H1 (cell line): Measurements from ENCODE around the gene PEX14. TPM values are rescaled to one million over a fixed set of nuclear protein-coding genes. Genes with fewer than 3 reads are reported as not detected.

Experiments
- CTCF ChIA-PET: fragments of 300-600 bp; sonication (Branson Sonifier 250); formaldehyde crosslinking; loops from one replicate; lab custom pipeline; 2021; ENCODE audit not compliant: partially characterized antibody; lab: Charles Lee
- POLR2A ChIA-PET: fragments of 300-600 bp; sonication (Branson Sonifier 250); formaldehyde crosslinking; loops from one replicate; lab custom pipeline; 2021; ENCODE audit warnings: inconsistent platforms; ENCODE audit not compliant: partially characterized antibody; lab: Charles Lee
- DNase-seq, 2 experiments: peaks; one replicate each; pipeline versions ENCODE4 v3.0.0 to v3.0.0-alpha.2; 2010 to 2022; ENCODE audit warnings: low spot score in 2 of 2, low read depth in 1 of 2, mixed read lengths in 1 of 2
- FAIRE-seq: peaks from 2 replicates; lab custom pipeline; 2011; peaks lifted over from hg19 to GRCh38; lab: Jason Lieb, UNC
- H2AFZ ChIP-seq: 2 replicates; pipeline ENCODE4 v1.8.1; 2012; ENCODE audit warnings: low read length, inconsistent platforms
- H2AK5ac ChIP-seq: 2 replicates; pipeline ENCODE4 v1.6.1; 2013; ENCODE audit warnings: low read depth, low read length
- H2BK120ac ChIP-seq: replicated peaks from 2 replicates; pipeline ENCODE3; 2013; ENCODE audit warnings: low read depth, low read length, inconsistent platforms
- H2BK12ac ChIP-seq: 2 replicates; pipeline ENCODE4 v1.6.1; 2013; ENCODE audit warnings: low read depth, low read length
- H2BK15ac ChIP-seq: 2 replicates; pipeline ENCODE4 v1.6.1; 2013; ENCODE audit warnings: low read length
- H2BK20ac ChIP-seq: 2 replicates; pipeline ENCODE4 v1.6.1; 2013; ENCODE audit warnings: low read length
- H2BK5ac ChIP-seq: 2 replicates; pipeline ENCODE4 v1.6.1; 2013; ENCODE audit warnings: low read depth, low read length
- H3K14ac ChIP-seq: 2 replicates; pipeline ENCODE4 v1.6.1; 2013; ENCODE audit warnings: inconsistent platforms; ENCODE audit not compliant: insufficient read length
- H3K18ac ChIP-seq: 2 replicates; pipeline ENCODE4 v1.6.1; 2013; ENCODE audit warnings: low read length; ENCODE audit errors: extremely low read depth
- H3K23ac ChIP-seq: 2 replicates; pipeline ENCODE4 v1.6.1; 2013; ENCODE audit warnings: inconsistent platforms; ENCODE audit not compliant: insufficient read length
- H3K23me2 ChIP-seq: 2 replicates; pipeline ENCODE4 v1.6.1; 2013; ENCODE audit warnings: low read depth, low read length
- H3K27ac ChIP-seq: 2 replicates; pipeline ENCODE4 v1.6.1; 2011; ENCODE audit warnings: low read depth, low read length, inconsistent platforms
- H3K27me3 ChIP-seq, 4 experiments: replicated peaks in 1 of 4; 1 replicate in 1 of 4; 2 replicates in 3 of 4; pipeline versions ENCODE4 v1.6.1 to v1.8.1; 2011 to 2013; ENCODE audit warnings: low read length in 3 of 4, mild to moderate bottlenecking in 3 of 4, inconsistent platforms in 2 of 4, mixed read lengths in 2 of 4, moderate library complexity in 1 of 4; ENCODE audit not compliant: control insufficient read depth in 3 of 4, insufficient read depth in 3 of 4; ENCODE audit errors: extremely low read depth in 1 of 4
- H3K36me3 ChIP-seq, 4 experiments: 2 replicates each; pipeline versions ENCODE4 v1.6.1 to v1.8.1; 2011 to 2013; ENCODE audit warnings: mild to moderate bottlenecking in 4 of 4, low read length in 3 of 4, moderate library complexity in 2 of 4, control low read depth in 1 of 4, inconsistent platforms in 1 of 4; ENCODE audit not compliant: insufficient read depth in 4 of 4, control insufficient read depth in 2 of 4
- H3K4ac ChIP-seq: replicated peaks from 2 replicates; pipeline ENCODE3; 2013; ENCODE audit warnings: low read length, low read depth, mixed read lengths, inconsistent platforms; ENCODE audit not compliant: insufficient read length
- H3K4me1 ChIP-seq, 4 experiments: replicated peaks in 1 of 4; 1 replicate in 1 of 4; 2 replicates in 3 of 4; pipeline versions ENCODE4 v1.6.1 to v1.8.1; 2011 to 2013; ENCODE audit warnings: low read length in 3 of 4, inconsistent platforms in 2 of 4, mixed read lengths in 1 of 4; ENCODE audit not compliant: insufficient read depth in 4 of 4, control insufficient read depth in 3 of 4
- H3K4me2 ChIP-seq, 2 experiments: 2 replicates each; pipeline versions ENCODE4 v1.6.1 to v1.8.1; 2011 to 2013; ENCODE audit warnings: low read depth in 2 of 2, low read length in 2 of 2, control low read depth in 1 of 2, inconsistent platforms in 1 of 2, mild to moderate bottlenecking in 1 of 2; ENCODE audit not compliant: insufficient read depth in 1 of 2
- H3K4me3 ChIP-seq, 4 experiments: fragments of 200-600, 300-600 bp in 1 of 4; sonication (generic), shearing (Covaris generic), sonication (Bioruptor Twin) in 1 of 4; 2 replicates each; pipeline versions ENCODE4 v1.5.1 to v1.8.1; 2011 to 2016; ENCODE audit warnings: low read length in 4 of 4, low read depth in 3 of 4, control low read depth in 2 of 4, inconsistent platforms in 2 of 4, mild to moderate bottlenecking in 2 of 4, mixed read lengths in 1 of 4, moderate library complexity in 1 of 4; ENCODE audit not compliant: insufficient read depth in 2 of 4; ENCODE audit errors: extremely low read depth in 1 of 4
- H3K56ac ChIP-seq: replicated peaks from 2 replicates; pipeline ENCODE3; 2013; ENCODE audit warnings: low read depth, mild to moderate bottlenecking, mixed read lengths, low read length, inconsistent platforms; ENCODE audit not compliant: insufficient read length
- H3K79me1 ChIP-seq: 2 replicates; pipeline ENCODE4 v1.6.1; 2013; ENCODE audit warnings: low read depth, low read length, control low read depth
- H3K79me2 ChIP-seq, 2 experiments: 2 replicates each; pipeline versions ENCODE4 v1.6.1 to v1.8.1; 2012 to 2013; ENCODE audit warnings: low read length in 2 of 2, mild to moderate bottlenecking in 2 of 2, inconsistent platforms in 1 of 2; ENCODE audit not compliant: insufficient read depth in 2 of 2, control insufficient read depth in 1 of 2
- H3K9ac ChIP-seq, 4 experiments: replicated peaks in 1 of 4; 1 replicate in 1 of 4; 2 replicates in 3 of 4; pipeline versions ENCODE4 v1.6.1 to v1.8.1; 2011 to 2013; ENCODE audit warnings: low read depth in 3 of 4, low read length in 3 of 4, control low read depth in 2 of 4, mild to moderate bottlenecking in 2 of 4, moderate library complexity in 2 of 4, inconsistent platforms in 1 of 4; ENCODE audit errors: extremely low read depth in 1 of 4
- H3K9me3 ChIP-seq, 2 experiments: 2 replicates each; pipeline versions ENCODE4 v1.6.1 to v1.8.1; 2012 to 2013; ENCODE audit warnings: mild to moderate bottlenecking in 2 of 2, moderate library complexity in 2 of 2, control low read depth in 1 of 2, inconsistent platforms in 1 of 2, low read depth in 1 of 2, low read length in 1 of 2, mixed read lengths in 1 of 2; ENCODE audit not compliant: insufficient read depth in 2 of 2
- H4K20me1 ChIP-seq, 2 experiments: replicated peaks in 1 of 2; 2 replicates each; pipeline versions ENCODE3 to v1.8.1; 2011 to 2013; ENCODE audit warnings: inconsistent platforms in 2 of 2, low read length in 2 of 2, mild to moderate bottlenecking in 1 of 2; ENCODE audit not compliant: insufficient read depth in 2 of 2, control insufficient read depth in 1 of 2
- H4K5ac ChIP-seq: 2 replicates; pipeline ENCODE4 v1.6.1; 2013; ENCODE audit warnings: low read length, low read depth, mixed read lengths, inconsistent platforms; ENCODE audit not compliant: insufficient read length
- H4K8ac ChIP-seq: 2 replicates; pipeline ENCODE4 v1.8.0; 2013; ENCODE audit warnings: mild to moderate bottlenecking, moderate library complexity, low read length, inconsistent platforms; ENCODE audit not compliant: insufficient read depth; ENCODE audit errors: extremely low read depth
- H4K91ac ChIP-seq: replicated peaks from 2 replicates; pipeline ENCODE3; 2013; ENCODE audit warnings: low read length, mixed read lengths, inconsistent platforms; ENCODE audit not compliant: insufficient read length
- BRCA1 ChIP-seq: IDR thresholded peaks from 2 replicates; pipeline ENCODE4 v1.6.1; 2012; ENCODE audit warnings: low read depth, low read length, improper control_type of control experiment
- CEBPB ChIP-seq: IDR thresholded peaks from 2 replicates; pipeline ENCODE4 v1.6.1; 2012; ENCODE audit warnings: low read depth, low read length
- CREB1 ChIP-seq: IDR thresholded peaks from 2 replicates; pipeline ENCODE4 v1.6.1; 2012; ENCODE audit warnings: inconsistent platforms
- FOSL1 ChIP-seq: IDR thresholded peaks from 2 replicates; pipeline ENCODE4 v1.6.1; 2011; ENCODE audit warnings: mild to moderate bottlenecking, low read depth, low read length, moderate library complexity; ENCODE audit not compliant: insufficient read depth
- GABPA ChIP-seq: IDR thresholded peaks from 2 replicates; pipeline ENCODE4 v1.6.1; 2011; ENCODE audit warnings: mild to moderate bottlenecking, low read length, moderate library complexity, borderline replicate concordance; ENCODE audit not compliant: insufficient read depth
- JUND ChIP-seq: IDR thresholded peaks from 2 replicates; pipeline ENCODE4 v1.6.1; 2011; ENCODE audit warnings: mild to moderate bottlenecking, improper control_type of control experiment, low read length
- NRF1 ChIP-seq: IDR thresholded peaks from 2 replicates; pipeline ENCODE4 v1.6.1; 2011; ENCODE audit warnings: mild to moderate bottlenecking, low read depth, low read length, improper control_type of control experiment
- SAP30 ChIP-seq: fragments of 300-600 bp; sonication (generic); IDR thresholded peaks from 2 replicates; pipeline ENCODE4 v1.7.1; 2012; ENCODE audit warnings: low read length, moderate library complexity, mild to moderate bottlenecking, inconsistent platforms; ENCODE audit not compliant: insufficient read depth, insufficient replicate concordance
- SIN3A ChIP-seq, 2 experiments: IDR thresholded peaks in 1 of 2; conservative IDR thresholded peaks in 1 of 2; 2 replicates each; pipeline ENCODE4 v1.6.1; 2011 to 2012; ENCODE audit warnings: low read length in 2 of 2, improper control_type of control experiment in 1 of 2, low read depth in 1 of 2, mild to moderate bottlenecking in 1 of 2
- SIX5 ChIP-seq: IDR thresholded peaks from 2 replicates; pipeline ENCODE4 v1.6.1; 2011; ENCODE audit warnings: mild to moderate bottlenecking, low read depth, low read length
- TCF12 ChIP-seq: IDR thresholded peaks from 2 replicates; pipeline ENCODE4 v1.6.1; 2011; ENCODE audit warnings: low read depth, mild to moderate bottlenecking, low read length
- YY1 ChIP-seq: IDR thresholded peaks from 2 replicates; pipeline ENCODE4 v1.6.1; 2011; ENCODE audit warnings: low read depth, mild to moderate bottlenecking, low read length
- ZNF274 ChIP-seq: IDR thresholded peaks from 2 replicates; pipeline ENCODE4 v1.7.0; 2012; ENCODE audit warnings: low read length, borderline replicate concordance; ENCODE audit errors: extremely low read depth
- WGBS, 2 experiments: shearing (Covaris generic) in 1 of 2; methylation state at CpG; one replicate each; pipeline versions ENCODE4 v1.1.6 to v1.1.7; 2013 to 2015; ENCODE audit warnings: low lambda C conversion rate in 2 of 2, mixed read lengths in 2 of 2, inconsistent platforms in 1 of 2, low coverage in 1 of 2, missing lambda C conversion rate in 1 of 2; ENCODE audit not compliant: insufficient replicate concordance in 2 of 2, insufficient coverage in 1 of 2, insufficient read length in 1 of 2; ENCODE audit errors: extremely low coverage in 1 of 2, missing lambda C conversion rate in 1 of 2; 5-methylcytosine and 5-hydroxymethylcytosine counted together
- polyA plus RNA-seq, 7 experiments: library from polyadenylated mRNA; depleted of rRNA in 3 of 7; stranded (reverse) in 5 of 7; unstranded in 2 of 7; fragments of >200 nt in 5 of 7; fragments of 200-250 nt in 2 of 7; gene quantifications; 1 replicate in 5 of 7; 2 replicates in 1 of 7; 4 replicates in 1 of 7; pipeline versions ENCODE4 v1.2.1 to v1.2.3, GENCODE V29; 2011 to 2013; ENCODE audit warnings: missing spikeins in 2 of 7, mixed read lengths in 2 of 7
- total RNA-seq: library from RNA; stranded (reverse); fragmentation: NEBNext Ultra II Directional; extraction: Animal tissue kit (Norgen Biotek cat#: 25700); gene quantifications from 2 replicates; pipeline ENCODE4 v1.2.1, GENCODE V29; 2021
- TF ChIP-seq, protein P1 (sequence below): IDR thresholded peaks from 2 replicates; pipeline ENCODE4 v1.6.1; 2011; ENCODE audit warnings: low read depth, mild to moderate bottlenecking, low read length; ENCODE audit not compliant: insufficient read depth

The PEX14 gene
- total and polyA plus RNA-seq, 2 of the 8 experiments (the other 6 are each of a cell fraction or from before 2014, with no cell fraction given): 13.0 to 19.8 TPM

DNA sequence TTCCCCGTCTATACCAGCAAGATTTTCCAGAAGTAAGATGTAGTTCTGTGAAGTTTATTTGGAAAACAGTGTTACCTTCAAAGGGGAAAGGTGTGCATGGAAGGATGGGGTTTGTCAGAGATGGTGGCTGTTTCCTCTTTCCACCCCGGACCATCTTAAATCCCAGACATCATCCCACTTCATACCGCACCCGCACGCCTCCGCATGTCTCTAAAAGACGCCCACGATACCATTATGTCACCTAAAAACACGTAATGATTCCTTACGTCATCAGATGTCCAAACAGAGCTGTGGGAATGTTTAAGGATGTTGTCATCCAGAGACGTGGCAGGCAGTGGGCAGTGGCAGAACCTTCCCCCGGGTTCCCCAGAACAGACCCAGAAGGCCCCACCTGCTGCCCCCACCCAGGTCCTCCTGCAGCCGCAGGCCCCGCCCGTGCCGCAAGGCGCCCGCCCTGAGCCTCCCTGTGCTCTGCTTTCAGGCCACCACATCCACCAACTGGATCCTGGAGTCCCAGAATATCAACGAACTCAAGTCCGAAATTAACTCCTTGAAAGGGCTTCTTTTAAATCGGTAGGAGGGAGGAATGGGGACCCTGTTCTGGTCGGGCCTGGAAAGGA, 152.2 kb downstream of the PEX14 start:
- ChIA-PET POLR2A (no interaction called here), CTCF (interaction anchor here (0.6 to 2.4 kb wide), 6 partner anchors 12 to 161 kb away, joined by 3 to 9 read pairs (median 4); no protein-coding TSS in a partner anchor)
- Histone ChIP-seq H2BK5ac (no peak overlapping the region), H3K9ac (no peak overlapping the region), H3K79me2 (no peaks in the 10 kb centered on the region), H3K4me3 (no peak overlapping the region), H2AK5ac (no peak overlapping the region), H2BK15ac (no peak overlapping the region), H3K56ac (no peak overlapping the region), H3K4me1 (peaks cover under 1 to 13% (median 5%) of the 10 kb centered on the region in 4 experiments), H3K23ac (no peak overlapping the region), H2BK120ac (no peak overlapping the region), H4K20me1 (no peaks in the 10 kb centered on the region), H3K18ac (no peak overlapping the region), H3K79me1 (no peaks in the 10 kb centered on the region), H3K23me2 (no peaks in the 10 kb centered on the region; the same call in 1 of the 2 replicates), H3K4me2 (no peak overlapping the region), H2BK20ac (no peak overlapping the region), H4K91ac (no peak overlapping the region), H2AFZ (no peak overlapping the region), H3K27ac (no peak overlapping the region), H3K36me3 (no peaks in the 10 kb centered on the region; a peak in 2 of 8 replicates), H4K5ac (no peak overlapping the region), H3K14ac (no peak overlapping the region), H3K27me3 (no peaks in the 10 kb centered on the region), H3K9me3 (no peaks in the 10 kb centered on the region), H3K4ac (no peak overlapping the region), H4K8ac (no peak overlapping the region), H2BK12ac (no peak overlapping the region)
- WGBS, 2 experiments: 92 to 100% methylated on average over 4 to 21 of the region's 22 CpGs
- DNase-seq (no peak), FAIRE-seq (no peak)
- TF ChIP-seq SIN3A (conservative IDR thresholded peaks at IDR 0.05 in 1 of 2, IDR thresholded peaks at IDR 0.05 in 1 of 2; ENCODE audit: low read depth in 1 of 2, low read length in 2 of 2): no peak
- TF ChIP-seq, protein P1, sequence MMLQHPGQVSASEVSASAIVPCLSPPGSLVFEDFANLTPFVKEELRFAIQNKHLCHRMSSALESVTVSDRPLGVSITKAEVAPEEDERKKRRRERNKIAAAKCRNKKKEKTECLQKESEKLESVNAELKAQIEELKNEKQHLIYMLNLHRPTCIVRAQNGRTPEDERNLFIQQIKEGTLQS: no peak
- TF ChIP-seq TCF12: no peak
- no peak for TF ChIP-seq FOSL1
- no peak for TF ChIP-seq ZNF274
- no peak for TF ChIP-seq JUND
- no peak for TF ChIP-seq CEBPB
- no peak for TF ChIP-seq GABPA
- no peak for TF ChIP-seq YY1
- TF ChIP-seq CREB1: no peak
- no peak for TF ChIP-seq BRCA1
- TF ChIP-seq NRF1: no peak
- no peak for TF ChIP-seq SAP30
- no peak for TF ChIP-seq SIX5
